Activated CD4-positive, alpha-beta T cell treated with anti-CD3 and anti-CD28 coated beads, Interleukin-2, amount 10 ng/mL, durations not matched to agents 24 days and 14 days (primary cell): ENCODE results near the gene CA9. TPM values are rescaled to one million over a fixed set of nuclear protein-coding genes. Genes with fewer than 3 reads are reported as not detected.

Experiments used
- DNase-seq: peaks from one replicate; pipeline ENCODE4 v3.0.0; 2022
- H3K27ac Mint-ChIP-seq: one replicate; pipeline ENCODE4 v1.8.0; 2022; ENCODE audit warnings: mild to moderate bottlenecking, mixed read lengths
- H3K27me3 Mint-ChIP-seq: one replicate; pipeline ENCODE4 v1.8.0; 2022; ENCODE audit warnings: mixed read lengths
- H3K36me3 Mint-ChIP-seq: one replicate; pipeline ENCODE4 v1.8.0; 2022; ENCODE audit warnings: low read depth, mild to moderate bottlenecking, mixed read lengths
- H3K4me1 Mint-ChIP-seq: one replicate; pipeline ENCODE4 v1.8.0; 2021; ENCODE audit warnings: mixed read lengths
- H3K4me3 Mint-ChIP-seq: one replicate; pipeline ENCODE4 v1.8.0; 2022; ENCODE audit warnings: mild to moderate bottlenecking, moderate library complexity, mixed read lengths
- H3K9me3 Mint-ChIP-seq: one replicate; pipeline ENCODE4 v1.8.0; 2021; ENCODE audit warnings: mixed read lengths
- intact Hi-C: fragments of 100-400 bp; cut with micrococcal nuclease; formaldehyde crosslinking; loops from one replicate; pipeline ENCODE4 v1.15.1; 2023
- total RNA-seq: library from RNA; stranded (reverse); gene quantifications from 2 replicates; pipeline ENCODE4 v1.2.3, GENCODE V29; 2022

CA9 gene
- total RNA-seq, 1 donor from 2014 or later = 0.82 TPM

GRCh38 chr9:35675204-35675603, 1.5 kb downstream of the CA9 start:
- H3K4me3 Mint-ChIP-seq = peak overlapping the region; percentile 56
- peaks cover 6% of the 10 kb centered on the region for H3K4me1 Mint-ChIP-seq

GRCh38 chr9:35675732-35676392, 2.1 kb downstream of the CA9 start:
- intact Hi-C loops = no loop called here
- Mint-ChIP-seq H3K27me3 (peaks cover 31% of the 10 kb centered on the region), H3K4me3 (peak overlapping the region; percentile 56), H3K36me3 (no peaks in the 10 kb centered on the region), H3K4me1 (peaks cover 6% of the 10 kb centered on the region), H3K27ac (no peak overlapping the region), H3K9me3 (no peaks in the 10 kb centered on the region)
- DNase-seq = peak; percentile 74

More at GRCh38 chr9:35675204-35675603, 1.5 kb downstream of the CA9 start:
- no peak overlapping the region for H3K27ac Mint-ChIP-seq
- H3K36me3 Mint-ChIP-seq = no peaks in the 10 kb centered on the region
- no peak for DNase-seq
- intact Hi-C loops = no loop called here
- H3K27me3 Mint-ChIP-seq = peaks cover 33% of the 10 kb centered on the region
- no peaks in the 10 kb centered on the region for H3K9me3 Mint-ChIP-seq

- intact Hi-C loops = no loop called here
- H3K36me3 Mint-ChIP-seq = peaks cover 1% of the 10 kb centered on the region
- no peak overlapping the region for H3K27ac Mint-ChIP-seq
- no peak for DNase-seq
- no peaks in the 10 kb centered on the region for H3K9me3 Mint-ChIP-seq
- H3K27me3 Mint-ChIP-seq = peaks cover 20% of the 10 kb centered on the region
- no peak overlapping the region for H3K4me3 Mint-ChIP-seq
- H3K4me1 Mint-ChIP-seq = peaks cover 6% of the 10 kb centered on the region
Observed at GRCh38 chr9:35679091-35679490, 5.4 kb downstream of the CA9 start.

DNA sequence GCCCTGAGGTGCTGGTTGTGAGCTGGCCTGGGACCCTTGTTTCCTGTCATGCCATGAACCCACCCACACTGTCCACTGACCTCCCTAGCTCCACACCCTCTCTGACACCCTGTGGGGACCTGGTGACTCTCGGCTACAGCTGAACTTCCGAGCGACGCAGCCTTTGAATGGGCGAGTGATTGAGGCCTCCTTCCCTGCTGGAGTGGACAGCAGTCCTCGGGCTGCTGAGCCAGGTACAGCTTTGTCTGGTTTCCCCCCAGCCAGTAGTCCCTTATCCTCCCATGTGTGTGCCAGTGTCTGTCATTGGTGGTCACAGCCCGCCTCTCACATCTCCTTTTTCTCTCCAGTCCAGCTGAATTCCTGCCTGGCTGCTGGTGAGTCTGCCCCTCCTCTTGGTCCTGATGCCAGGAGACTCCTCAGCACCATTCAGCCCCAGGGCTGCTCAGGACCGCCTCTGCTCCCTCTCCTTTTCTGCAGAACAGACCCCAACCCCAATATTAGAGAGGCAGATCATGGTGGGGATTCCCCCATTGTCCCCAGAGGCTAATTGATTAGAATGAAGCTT, 6.1 kb downstream of the CA9 start:
- Mint-ChIP-seq H3K4me1 (peaks cover 3% of the 10 kb centered on the region), H3K36me3 (peaks cover 1% of the 10 kb centered on the region), H3K27ac (no peak overlapping the region), H3K9me3 (no peaks in the 10 kb centered on the region), H3K4me3 (no peak overlapping the region), H3K27me3 (peaks cover 13% of the 10 kb centered on the region)
- DNase-seq = no peak
- intact Hi-C loops = no loop called here

DNA sequence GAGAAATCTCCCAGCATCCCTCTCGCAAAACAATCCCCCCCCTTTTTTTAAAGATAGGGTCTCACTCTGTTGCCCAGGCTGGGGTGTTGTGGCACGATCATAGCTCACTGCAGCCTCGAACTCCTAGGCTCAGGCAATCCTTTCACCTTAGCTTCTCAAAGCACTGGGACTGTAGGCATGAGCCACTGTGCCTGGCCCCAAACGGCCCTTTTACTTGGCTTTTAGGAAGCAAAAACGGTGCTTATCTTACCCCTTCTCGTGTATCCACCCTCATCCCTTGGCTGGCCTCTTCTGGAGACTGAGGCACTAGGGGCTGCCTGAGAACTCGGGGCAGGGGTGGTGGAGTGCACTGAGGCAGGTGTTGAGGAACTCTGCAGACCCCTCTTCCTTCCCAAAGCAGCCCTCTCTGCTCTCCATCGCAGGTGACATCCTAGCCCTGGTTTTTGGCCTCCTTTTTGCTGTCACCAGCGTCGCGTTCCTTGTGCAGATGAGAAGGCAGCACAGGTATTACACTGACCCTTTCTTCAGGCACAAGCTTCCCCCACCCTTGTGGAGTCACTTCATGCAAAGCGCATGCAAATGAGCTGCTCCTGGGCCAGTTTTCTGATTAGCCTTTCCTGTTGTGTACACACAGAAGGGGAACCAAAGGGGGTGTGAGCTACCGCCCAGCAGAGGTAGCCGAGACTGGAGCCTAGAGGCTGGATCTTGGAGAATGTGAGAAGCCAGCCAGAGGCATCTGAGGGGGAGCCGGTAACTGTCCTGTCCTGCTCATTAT, 6.8 kb downstream of the CA9 start:
- intact Hi-C loops = no loop called here

DNA sequence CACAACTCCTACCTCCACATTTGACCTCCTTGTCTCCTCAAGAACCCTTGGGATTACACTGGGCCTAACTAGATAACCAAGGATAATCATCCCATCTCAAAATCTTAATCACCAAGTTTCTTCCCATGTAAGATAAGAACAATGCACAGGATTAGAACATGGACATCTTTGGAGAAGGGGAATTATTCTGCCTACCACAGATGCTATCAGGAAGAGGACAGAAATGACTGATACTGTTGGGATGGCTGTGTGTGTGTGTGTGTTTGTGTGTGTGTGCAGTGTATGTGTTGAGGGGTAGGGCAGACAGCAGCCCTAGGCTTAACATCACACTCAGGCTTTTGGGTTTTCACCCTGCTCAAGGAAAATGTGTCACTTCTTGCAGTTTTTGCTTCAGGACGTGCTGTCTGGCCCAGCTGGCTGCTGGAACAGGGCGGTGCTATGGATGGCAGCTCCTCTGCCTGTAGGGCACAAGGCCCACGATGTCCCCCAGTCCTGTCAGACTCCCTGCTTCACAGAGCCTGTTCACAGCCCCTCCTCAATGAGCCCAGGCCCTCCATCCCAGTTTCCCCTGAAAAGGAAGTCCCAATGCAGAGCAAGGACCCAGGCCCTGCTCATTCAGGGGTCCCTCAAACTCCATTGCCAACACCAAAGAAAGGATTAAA, 7.7 kb downstream of the CA9 start:
- no peak for DNase-seq
- no peaks in the 10 kb centered on the region for H3K9me3 Mint-ChIP-seq
- H3K36me3 Mint-ChIP-seq = peaks cover 1% of the 10 kb centered on the region
- H3K4me3 Mint-ChIP-seq = no peak overlapping the region
- H3K27me3 Mint-ChIP-seq = peaks cover 8% of the 10 kb centered on the region
- intact Hi-C loops = no loop called here
- H3K4me1 Mint-ChIP-seq = peaks cover under 1% of the 10 kb centered on the region
- H3K27ac Mint-ChIP-seq = no peak overlapping the region

More for the DNA sequence above, 6.8 kb downstream of the CA9 start:
- no peak overlapping the region for H3K27ac Mint-ChIP-seq
- no peak for DNase-seq
- no peaks in the 10 kb centered on the region for H3K9me3 Mint-ChIP-seq
- no peak overlapping the region for H3K4me3 Mint-ChIP-seq
- H3K4me1 Mint-ChIP-seq = peaks cover 3% of the 10 kb centered on the region
- H3K27me3 Mint-ChIP-seq = peaks cover 11% of the 10 kb centered on the region
- peaks cover 1% of the 10 kb centered on the region for H3K36me3 Mint-ChIP-seq

DNA sequence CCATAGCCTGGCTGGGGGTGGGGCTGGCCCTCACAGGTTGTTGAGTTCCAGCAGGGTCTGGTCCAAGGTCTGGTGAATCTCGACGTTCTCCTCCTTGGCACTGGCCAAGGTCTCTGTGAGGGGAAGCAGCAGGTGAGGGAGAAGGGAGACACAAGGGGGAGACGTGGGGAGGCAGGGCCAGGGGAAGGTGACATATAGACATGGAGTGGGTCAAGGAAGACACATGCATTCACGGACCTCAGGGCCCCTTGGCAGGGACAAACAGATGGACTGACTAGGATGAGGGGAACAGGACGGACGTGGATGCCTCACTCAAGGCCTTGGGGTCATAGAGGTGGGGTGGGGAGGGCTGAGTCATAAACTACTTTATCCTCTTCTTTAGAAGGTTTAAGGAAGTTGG, 8.3 kb downstream of the CA9 start:
- H3K4me3 Mint-ChIP-seq = no peak overlapping the region
- H3K27me3 Mint-ChIP-seq = peaks cover 5% of the 10 kb centered on the region
- peaks cover 1% of the 10 kb centered on the region for H3K36me3 Mint-ChIP-seq
- H3K27ac Mint-ChIP-seq = no peak overlapping the region
- no peaks in the 10 kb centered on the region for H3K9me3 Mint-ChIP-seq
- intact Hi-C loops = no loop called here
- DNase-seq = no peak
- no peaks in the 10 kb centered on the region for H3K4me1 Mint-ChIP-seq

GRCh38 chr9:35682520-35683315, 9.0 kb downstream of the CA9 start:
- peaks cover 3% of the 10 kb centered on the region for H3K4me1 Mint-ChIP-seq
- H3K4me3 Mint-ChIP-seq = no peak overlapping the region
- intact Hi-C loops = no loop called here
- no peaks in the 10 kb centered on the region for H3K9me3 Mint-ChIP-seq
- peaks cover under 1% of the 10 kb centered on the region for H3K27me3 Mint-ChIP-seq
- peaks cover 1% of the 10 kb centered on the region for H3K36me3 Mint-ChIP-seq
- no peak overlapping the region for H3K27ac Mint-ChIP-seq
- no peak for DNase-seq

GRCh38 chr9:35683323-35683722, 9.6 kb downstream of the CA9 start:
- intact Hi-C loops = no loop called here
- no peak for DNase-seq
- H3K9me3 Mint-ChIP-seq = no peaks in the 10 kb centered on the region
- H3K4me3 Mint-ChIP-seq = no peak overlapping the region
- no peaks in the 10 kb centered on the region for H3K27me3 Mint-ChIP-seq
- peaks cover 6% of the 10 kb centered on the region for H3K4me1 Mint-ChIP-seq
- no peak overlapping the region for H3K27ac Mint-ChIP-seq
- peaks cover 1% of the 10 kb centered on the region for H3K36me3 Mint-ChIP-seq

- DNase-seq = no peak
- H3K9me3 Mint-ChIP-seq = no peaks in the 10 kb centered on the region
- intact Hi-C loops = no loop called here
Observed at GRCh38 chr9:35684921-35685320, 11.2 kb downstream of the CA9 start.

GRCh38 chr9:35685506-35685905, 11.8 kb downstream of the CA9 start:
- DNase-seq = no peak
- Mint-ChIP-seq H3K27me3 (no peaks in the 10 kb centered on the region), H3K4me1 (peaks cover 15% of the 10 kb centered on the region), H3K27ac (no peak overlapping the region), H3K9me3 (no peaks in the 10 kb centered on the region), H3K36me3 (peaks cover 1% of the 10 kb centered on the region), H3K4me3 (no peak overlapping the region)
- intact Hi-C loops = no loop called here

More at GRCh38 chr9:35684921-35685320, 11.2 kb downstream of the CA9 start:
- H3K4me1 Mint-ChIP-seq = peaks cover 15% of the 10 kb centered on the region
- H3K36me3 Mint-ChIP-seq = peaks cover 1% of the 10 kb centered on the region
- H3K27me3 Mint-ChIP-seq = no peaks in the 10 kb centered on the region
- no peak overlapping the region for H3K27ac Mint-ChIP-seq
- no peak overlapping the region for H3K4me3 Mint-ChIP-seq

DNA sequence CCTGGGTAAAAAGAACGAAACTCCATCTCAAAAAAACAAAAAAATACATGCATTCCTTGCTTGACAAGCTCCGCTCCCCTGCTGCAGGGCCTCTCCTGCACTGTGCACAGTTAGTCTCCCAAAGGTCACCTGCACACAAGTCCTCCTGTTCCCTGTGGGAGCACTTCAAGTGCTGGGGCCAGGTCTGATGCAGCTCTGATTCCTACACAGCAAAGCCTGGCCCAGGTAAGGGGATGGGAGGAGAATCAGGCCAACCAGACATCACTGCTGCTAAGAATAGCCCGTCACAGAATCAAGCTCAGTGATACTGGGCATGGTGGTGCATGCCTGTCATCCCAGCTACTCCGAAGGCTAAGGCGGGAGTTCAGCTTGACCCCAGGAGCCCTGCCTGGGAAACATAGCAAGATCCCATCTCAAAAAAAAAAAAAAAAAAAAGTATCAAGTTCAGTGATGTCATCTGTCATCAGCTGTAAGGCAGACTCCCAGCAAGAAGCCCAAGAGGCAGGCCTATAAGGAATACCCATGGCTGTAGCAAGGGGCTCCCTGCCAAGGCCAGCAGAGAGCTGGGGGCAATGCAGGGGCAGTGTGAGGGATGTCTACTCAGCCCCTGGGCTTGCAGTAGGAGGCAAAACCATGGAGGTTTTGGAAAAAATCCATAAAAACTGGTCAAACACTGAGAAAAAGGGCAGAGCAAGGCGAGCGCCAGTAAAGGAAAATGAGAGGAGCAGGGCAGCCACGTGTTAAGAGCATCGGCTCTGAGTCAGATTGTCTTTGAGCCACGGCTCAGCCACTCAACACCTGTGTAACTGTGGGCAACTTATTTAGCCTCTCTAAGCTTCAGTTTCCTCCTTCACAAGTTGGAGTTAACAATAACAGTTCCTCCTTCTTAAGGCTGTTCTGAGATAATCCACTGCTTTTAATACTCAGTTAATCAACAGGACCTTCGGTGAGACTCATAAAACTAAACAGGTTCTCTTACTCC, 12.8 kb downstream of the CA9 start:
- intact Hi-C loops = no loop called here
- DNase-seq = no peak
- peaks cover 1% of the 10 kb centered on the region for H3K36me3 Mint-ChIP-seq
- H3K9me3 Mint-ChIP-seq = no peaks in the 10 kb centered on the region
- H3K4me3 Mint-ChIP-seq = no peak overlapping the region
- no peaks in the 10 kb centered on the region for H3K27me3 Mint-ChIP-seq
- peaks cover 18% of the 10 kb centered on the region for H3K4me1 Mint-ChIP-seq
- no peak overlapping the region for H3K27ac Mint-ChIP-seq
